Body of pancreas (tissue), 4 donors: ENCODE results near the gene DBET. TPM values are rescaled to one million over a fixed set of nuclear protein-coding genes. Genes with fewer than 3 reads are reported as not detected.
"Not testable (repeated sequence)": the region's sequence is repeated elsewhere in the genome, so short reads cannot be mapped to it uniquely, and the experiment has no call there.

Experiments
- ATAC-seq: fragments of 150-250 bp; one replicate; pipeline ENCODE4 v1.9.1; 2016
- DNase-seq, 4 donors: peaks; one replicate each; pipeline ENCODE4 v3.0.0-alpha.2; 2019
- H3K27ac ChIP-seq, 4 donors: fragments of 200-600 bp; sonication (generic); 1 replicate in 3 of 4; 2 replicates in 1 of 4; pipeline versions ENCODE4 v1.5.1 to v1.6.1; 2016 to 2019; ENCODE audit warnings: mild to moderate bottlenecking in 1 of 4, mixed read lengths in 1 of 4, moderate library complexity in 1 of 4
- H3K27me3 ChIP-seq, 2 donors: fragments of 200-600 bp; sonication (generic); one replicate each; pipeline ENCODE4 v1.6.0; 2016; ENCODE audit warnings: mild to moderate bottlenecking in 1 of 2
- H3K36me3 ChIP-seq, 2 donors: fragments of 200-600 bp; sonication (generic); replicated peaks in 1 of 2; 2 replicates each; pipeline ENCODE4 v1.5.1; 2016; ENCODE audit warnings: low read depth in 2 of 2; ENCODE audit not compliant: insufficient read depth in 1 of 2
- H3K4me1 ChIP-seq: fragments of 200-600 bp; sonication (generic); one replicate; pipeline ENCODE4 v1.6.0; 2016
- H3K4me3 ChIP-seq, 2 donors: fragments of 200-600 bp; sonication (generic); 1 replicate in 1 of 2; 2 replicates in 1 of 2; pipeline ENCODE4 v1.5.1; 2016 to 2019
- H3K9me3 ChIP-seq, 3 donors: fragments of 200-600 bp; sonication (generic); 1 replicate in 2 of 3; 2 replicates in 1 of 3; pipeline ENCODE4 v1.5.1; 2016
- POLR2A ChIP-seq, 3 donors: fragments of 450-650 bp; IDR thresholded peaks; one replicate each; pipeline ENCODE4 v1.6.1; 2016; ENCODE audit warnings: antibody characterized with exemption in 3 of 3, mild to moderate bottlenecking in 2 of 3
- WGBS, 2 donors: methylation state at CpG; one replicate each; pipeline ENCODE4 v1.1.5; 2017; 5-methylcytosine and 5-hydroxymethylcytosine counted together
- intact Hi-C: fragments of 100-400 bp; cut with DNase I; formaldehyde crosslinking; loops from one replicate; pipeline ENCODE4 v1.15.1; 2023
- total RNA-seq, 2 donors: library from RNA; depleted of rRNA; stranded (reverse); fragments of >200 nt; gene quantifications; one replicate each; pipeline ENCODE4 v1.1.0, GENCODE V29; 2016
- TF ChIP-seq, protein P1 (sequence below), 7 experiments: fragments of 450-650 bp in 4 of 7; fragments of 200-600 bp in 3 of 7; sonication (generic) in 3 of 7; IDR thresholded peaks; one replicate each; pipeline ENCODE4 v1.5.1; 2016 to 2019; ENCODE audit warnings: antibody characterized with exemption in 7 of 7

Gene DBET
- total RNA-seq, result not detected

DNA sequence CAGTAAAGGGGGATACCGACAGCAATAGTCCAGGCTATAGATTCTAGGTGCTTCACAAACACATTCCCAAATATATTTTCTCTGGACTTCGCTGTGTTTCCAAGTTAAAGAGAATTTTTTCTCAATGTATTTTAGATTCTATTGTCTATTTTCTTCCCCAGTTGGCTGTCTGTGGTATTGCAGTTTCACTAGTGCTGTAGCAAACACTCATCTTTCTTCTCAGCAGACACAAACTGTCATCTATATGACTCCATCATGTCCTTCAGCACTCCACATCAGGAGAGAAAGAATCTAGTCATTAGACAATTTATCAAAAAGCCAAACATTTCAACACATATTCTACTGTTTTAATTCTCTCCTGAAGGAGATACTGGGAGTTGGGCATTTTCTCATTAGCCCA is at the start of gene DBET:
TSS of gene DBET (plus strand) at position 161 of the 400 bp plus-strand sequence.
- H3K27ac ChIP-seq, H3K4me3 ChIP-seq, H3K4me1 ChIP-seq, H3K9me3 ChIP-seq, H3K27me3 ChIP-seq, intact Hi-C loops, H3K36me3 ChIP-seq, DNase-seq, ATAC-seq: not testable (repeated sequence)
- WGBS, 2 donors, result 19 to 27% methylated on average over 2 of the region's 2 CpGs

DNA sequence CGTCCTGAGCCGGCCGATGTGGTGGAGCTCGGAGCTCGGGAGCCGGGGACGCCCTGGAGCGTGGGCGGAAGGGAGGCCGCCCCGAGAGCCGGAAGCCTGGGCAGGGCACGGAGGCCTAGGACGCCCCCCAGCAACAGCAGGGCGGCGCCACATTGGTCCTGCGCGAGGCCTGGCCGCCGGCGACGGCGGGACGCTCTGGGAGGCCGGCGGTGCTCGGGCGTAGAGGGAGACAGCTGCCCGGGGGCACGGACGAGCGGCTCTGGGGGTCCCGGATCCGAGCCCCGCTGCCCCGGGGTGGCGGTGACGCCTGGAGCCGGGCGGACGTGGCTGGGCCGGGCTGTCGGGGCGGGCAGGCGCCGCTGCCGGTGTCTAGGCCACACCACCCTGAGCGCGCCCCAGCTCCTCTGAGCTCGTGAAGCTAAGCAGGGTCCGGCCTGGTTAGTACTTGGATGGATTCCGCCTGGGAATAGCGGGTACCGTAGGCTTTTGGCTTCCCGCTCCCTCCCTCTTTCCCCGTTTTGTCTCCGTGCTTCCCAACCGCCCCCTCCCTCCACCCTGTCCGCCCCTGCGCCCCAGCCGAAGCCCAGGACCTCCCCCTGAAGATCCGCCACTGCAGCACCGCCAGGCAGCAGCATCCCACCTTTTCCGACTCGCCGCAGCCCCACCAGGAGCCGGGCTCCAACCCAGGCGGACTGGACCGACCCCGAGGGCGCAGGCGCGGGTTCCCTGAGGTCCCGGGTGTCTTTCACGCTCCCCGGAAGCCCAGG is 49.3 kb upstream of the DBET start:
- peaks cover 0 to 24% of the 10 kb centered on the region in 2 donors for H3K27me3 ChIP-seq
- ATAC-seq, result no peak
- H3K27ac ChIP-seq, result no peak overlapping the region
- no peak overlapping the region for H3K4me3 ChIP-seq
- TF ChIP-seq, protein P1, sequence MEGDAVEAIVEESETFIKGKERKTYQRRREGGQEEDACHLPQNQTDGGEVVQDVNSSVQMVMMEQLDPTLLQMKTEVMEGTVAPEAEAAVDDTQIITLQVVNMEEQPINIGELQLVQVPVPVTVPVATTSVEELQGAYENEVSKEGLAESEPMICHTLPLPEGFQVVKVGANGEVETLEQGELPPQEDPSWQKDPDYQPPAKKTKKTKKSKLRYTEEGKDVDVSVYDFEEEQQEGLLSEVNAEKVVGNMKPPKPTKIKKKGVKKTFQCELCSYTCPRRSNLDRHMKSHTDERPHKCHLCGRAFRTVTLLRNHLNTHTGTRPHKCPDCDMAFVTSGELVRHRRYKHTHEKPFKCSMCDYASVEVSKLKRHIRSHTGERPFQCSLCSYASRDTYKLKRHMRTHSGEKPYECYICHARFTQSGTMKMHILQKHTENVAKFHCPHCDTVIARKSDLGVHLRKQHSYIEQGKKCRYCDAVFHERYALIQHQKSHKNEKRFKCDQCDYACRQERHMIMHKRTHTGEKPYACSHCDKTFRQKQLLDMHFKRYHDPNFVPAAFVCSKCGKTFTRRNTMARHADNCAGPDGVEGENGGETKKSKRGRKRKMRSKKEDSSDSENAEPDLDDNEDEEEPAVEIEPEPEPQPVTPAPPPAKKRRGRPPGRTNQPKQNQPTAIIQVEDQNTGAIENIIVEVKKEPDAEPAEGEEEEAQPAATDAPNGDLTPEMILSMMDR (IDR thresholded peaks at IDR 0.05), result no peak
- TF ChIP-seq POLR2A (IDR thresholded peaks at IDR 0.05), result no peak
- WGBS, 2 donors, result 2 to 11% methylated on average over 25 to 75 of the region's 76 CpGs
- intact Hi-C loops, result no loop called here
- no peaks in the 10 kb centered on the region for H3K36me3 ChIP-seq
- no peak for DNase-seq
- H3K9me3 ChIP-seq, result no peaks in the 10 kb centered on the region
- peaks cover 29% of the 10 kb centered on the region for H3K4me1 ChIP-seq

DNA sequence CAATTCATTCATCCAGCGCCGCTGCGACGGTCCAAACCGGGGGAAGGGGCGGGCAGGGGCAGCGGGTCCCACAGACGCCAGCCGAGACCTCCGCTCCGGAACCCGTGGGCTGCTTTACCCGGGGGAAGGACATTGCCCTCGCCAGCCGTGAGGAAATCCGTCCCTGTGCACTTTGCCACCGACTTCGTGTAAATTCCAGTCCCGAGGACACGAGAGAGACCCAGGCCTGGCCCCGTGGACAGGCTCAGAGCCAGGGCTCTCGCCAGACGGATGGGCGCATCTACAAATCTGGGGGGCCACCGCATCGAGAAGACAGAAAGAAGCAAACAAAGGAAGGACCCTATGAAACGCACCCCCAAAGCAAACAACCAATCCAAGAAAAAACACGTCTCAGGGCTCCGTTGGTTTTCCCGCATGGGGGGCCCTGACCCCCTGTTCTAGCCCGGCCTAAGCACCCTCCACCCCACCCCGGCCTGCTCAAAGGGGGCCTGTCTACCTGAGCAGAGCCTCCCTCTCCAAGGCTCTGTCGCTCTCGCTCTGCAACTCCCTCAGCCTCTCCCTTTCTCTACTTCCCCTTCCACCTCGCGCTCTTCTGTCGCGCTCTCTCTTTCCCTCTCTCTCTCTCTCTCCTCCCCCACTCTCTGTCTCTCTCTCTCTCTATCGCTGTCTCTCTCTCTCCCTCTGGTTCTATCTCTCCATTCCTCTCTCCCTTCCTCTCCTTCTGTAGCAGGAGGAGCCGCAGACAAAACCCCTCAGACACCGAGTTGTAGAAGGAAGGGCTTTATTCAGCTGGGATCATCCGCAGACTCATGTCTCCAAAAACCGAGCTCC is 48.5 kb upstream of the DBET start:
- no peaks in the 10 kb centered on the region for H3K36me3 ChIP-seq
- peaks cover 32% of the 10 kb centered on the region for H3K4me1 ChIP-seq
- 6 to 10% methylated on average over 23 to 43 of the region's 43 CpGs for WGBS, 2 donors
- H3K27me3 ChIP-seq, result peaks cover 0 to 25% of the 10 kb centered on the region in 2 donors
- ATAC-seq (no peak), DNase-seq (no peak)
- no peaks in the 10 kb centered on the region for H3K9me3 ChIP-seq
- no peak overlapping the region for H3K4me3 ChIP-seq
- intact Hi-C loops, result no loop called here
- no peak overlapping the region for H3K27ac ChIP-seq
- TF ChIP-seq, protein P1 (IDR thresholded peaks at IDR 0.05), result no peak
- TF ChIP-seq POLR2A (IDR thresholded peaks at IDR 0.05), result no peak

DNA sequence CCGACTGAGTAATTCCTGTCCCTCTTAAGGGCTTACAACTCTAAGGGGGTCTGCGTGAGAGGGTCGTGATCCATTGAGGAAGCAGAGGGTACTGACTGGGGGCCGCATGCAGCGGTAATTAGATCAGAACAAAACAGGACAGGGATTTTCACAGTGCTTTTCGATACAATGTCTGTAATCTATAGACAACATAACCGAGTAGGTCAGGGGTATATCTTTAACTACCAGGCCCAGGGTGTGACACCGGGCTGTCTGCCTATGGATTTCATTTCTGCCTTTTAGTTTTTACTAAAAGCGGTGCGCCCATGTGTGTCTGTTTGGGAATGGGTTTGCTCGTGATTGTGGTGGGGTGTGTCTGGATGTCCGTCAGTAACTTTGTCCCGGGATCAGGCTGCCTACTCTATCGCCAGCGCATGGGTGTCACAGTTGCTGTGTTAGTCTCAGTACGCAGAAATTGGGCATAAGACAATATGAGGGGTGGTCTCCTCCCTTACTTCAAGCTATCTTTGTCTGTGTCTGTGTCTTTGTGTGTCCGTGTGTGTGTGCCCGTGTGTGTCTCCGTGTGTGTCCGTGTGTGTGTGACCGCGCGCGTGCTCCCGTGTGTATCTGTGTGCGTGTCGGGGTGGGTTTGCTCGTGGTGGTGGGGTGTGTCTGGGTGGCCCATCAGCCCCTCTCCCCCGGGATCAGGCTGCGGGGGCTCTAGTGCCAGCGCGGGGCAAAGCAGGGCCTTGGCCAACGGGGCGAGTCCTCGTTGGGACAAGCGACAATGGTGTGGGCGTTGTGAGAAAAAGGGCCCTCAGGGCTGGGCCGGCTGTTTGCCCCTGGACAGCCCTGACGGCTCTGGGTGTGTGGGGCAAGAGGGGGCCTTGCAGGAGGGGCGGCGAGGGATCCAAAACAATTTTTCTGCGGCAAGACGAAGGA is 47.7 kb upstream of the DBET start:
- intact Hi-C loops, result no loop called here
- Histone ChIP-seq H3K4me1 (peaks cover 40% of the 10 kb centered on the region), H3K9me3 (no peaks in the 10 kb centered on the region), H3K36me3 (no peaks in the 10 kb centered on the region), H3K27ac (no peak overlapping the region), H3K27me3 (peaks cover 0 to 33% of the 10 kb centered on the region in 2 donors), H3K4me3 (no peak overlapping the region)
- 9 to 13% methylated on average over 32 to 43 of the region's 43 CpGs for WGBS, 2 donors
- ATAC-seq, result no peak
- no peak for DNase-seq
- TF ChIP-seq POLR2A (IDR thresholded peaks at IDR 0.05), result no peak
- TF ChIP-seq, protein P1 (IDR thresholded peaks at IDR 0.05), result no peak
